ENCODE measurements around the gene PXK.

DNA sequence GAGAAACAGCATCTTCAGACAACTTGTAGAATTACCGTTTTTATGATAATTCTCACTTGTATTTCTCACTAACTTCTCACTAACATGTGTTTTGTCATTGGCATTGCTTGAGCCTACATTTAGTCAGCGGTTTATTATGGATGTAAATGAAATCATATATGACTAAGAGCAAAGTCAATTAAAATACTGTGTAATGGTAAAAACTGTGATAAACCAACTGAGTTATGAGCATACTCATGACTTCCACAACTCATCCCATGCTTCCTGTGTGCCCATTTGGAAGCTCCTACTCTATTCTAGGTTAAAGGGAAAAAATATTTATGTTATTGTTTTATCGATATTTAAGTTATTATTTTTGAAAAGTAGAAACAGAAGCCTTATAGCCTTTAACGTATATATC is 12.8 kb downstream of the PXK start:
- TF ChIP-seq, protein P1, sequence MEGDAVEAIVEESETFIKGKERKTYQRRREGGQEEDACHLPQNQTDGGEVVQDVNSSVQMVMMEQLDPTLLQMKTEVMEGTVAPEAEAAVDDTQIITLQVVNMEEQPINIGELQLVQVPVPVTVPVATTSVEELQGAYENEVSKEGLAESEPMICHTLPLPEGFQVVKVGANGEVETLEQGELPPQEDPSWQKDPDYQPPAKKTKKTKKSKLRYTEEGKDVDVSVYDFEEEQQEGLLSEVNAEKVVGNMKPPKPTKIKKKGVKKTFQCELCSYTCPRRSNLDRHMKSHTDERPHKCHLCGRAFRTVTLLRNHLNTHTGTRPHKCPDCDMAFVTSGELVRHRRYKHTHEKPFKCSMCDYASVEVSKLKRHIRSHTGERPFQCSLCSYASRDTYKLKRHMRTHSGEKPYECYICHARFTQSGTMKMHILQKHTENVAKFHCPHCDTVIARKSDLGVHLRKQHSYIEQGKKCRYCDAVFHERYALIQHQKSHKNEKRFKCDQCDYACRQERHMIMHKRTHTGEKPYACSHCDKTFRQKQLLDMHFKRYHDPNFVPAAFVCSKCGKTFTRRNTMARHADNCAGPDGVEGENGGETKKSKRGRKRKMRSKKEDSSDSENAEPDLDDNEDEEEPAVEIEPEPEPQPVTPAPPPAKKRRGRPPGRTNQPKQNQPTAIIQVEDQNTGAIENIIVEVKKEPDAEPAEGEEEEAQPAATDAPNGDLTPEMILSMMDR (conservative IDR thresholded peaks at IDR 0.05; ENCODE audit: low read length) = no peak
- no peak for TF ChIP-seq EZH2phosphoT487 (IDR thresholded peaks at IDR 0.05; ENCODE audit: borderline replicate concordance)

All from Loucy (cell line).